HG03045 (cell line): ENCODE measurements around the gene MRPL1.

Experiments
- ATAC-seq: cut with Tn5 transposase; IDR thresholded peaks from one replicate; pipeline ENCODE4 v1.9.1; 2021; ENCODE audit warnings: mild to moderate bottlenecking, moderate library complexity; ENCODE audit not compliant: unreplicated experiment

The MRPL1 gene

DNA sequence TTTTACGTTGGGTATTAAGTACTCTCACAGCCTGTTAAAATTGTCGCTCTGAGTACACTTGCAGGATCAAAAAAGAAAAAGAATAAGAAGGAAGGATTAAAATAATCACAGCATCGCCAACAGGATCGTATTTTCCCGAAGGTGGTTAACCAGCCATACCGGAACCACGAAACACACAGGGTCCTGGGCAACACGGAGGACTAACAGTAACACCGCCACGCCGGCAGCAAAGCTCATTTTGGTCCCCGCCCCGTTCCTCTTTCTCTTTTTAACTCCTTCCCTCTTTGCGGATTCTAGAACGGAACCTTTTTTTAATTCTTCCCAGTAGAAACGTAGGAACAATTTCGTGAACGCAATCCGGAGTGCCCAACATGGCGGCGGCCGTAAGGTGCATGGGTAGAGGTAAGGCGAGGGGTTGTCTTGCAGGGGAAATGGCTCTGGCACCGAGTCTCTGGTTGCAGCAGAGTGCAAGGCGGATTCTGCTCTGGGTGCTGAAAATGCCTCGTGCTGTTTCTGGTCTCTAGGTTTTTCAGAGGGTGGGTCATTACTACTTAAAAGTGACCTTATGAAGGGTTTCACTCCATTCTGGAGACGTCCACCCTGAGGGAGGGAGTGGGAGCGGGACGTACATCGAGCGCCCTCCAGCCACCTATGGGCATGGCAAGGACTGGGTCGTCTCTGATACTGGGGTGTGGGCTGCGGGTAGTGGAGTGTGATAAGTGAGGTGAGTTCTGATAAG, at the start of gene MRPL1:
MRPL1 (plus strand) TSS at position 353 of the 739 bp plus-strand sequence; CDS start at position 372, 19 bp downstream.
- ATAC-seq = peak; percentile 86

DNA sequence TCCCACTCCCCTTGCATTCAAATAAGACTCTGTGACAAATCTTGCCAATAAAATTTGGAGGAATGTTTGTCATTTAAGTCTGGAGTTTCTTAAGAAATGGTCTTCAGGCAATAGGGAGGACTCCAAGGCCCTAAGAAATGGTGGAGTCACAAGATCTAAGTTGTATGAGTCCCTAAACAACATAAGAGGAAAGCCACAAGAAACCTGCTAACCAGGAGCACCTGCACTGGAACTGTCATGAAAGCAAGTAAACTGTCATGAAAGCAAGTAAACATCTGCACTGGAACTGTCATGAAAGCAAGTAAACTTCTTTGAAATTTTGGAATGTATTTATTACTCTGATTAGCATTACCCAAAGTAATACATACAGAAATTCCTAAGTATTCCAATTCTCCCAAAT, 47.0 kb upstream of the MRPL1 start:
- no peak for ATAC-seq

GRCh38 chr4:77816546-77816945, 46.1 kb upstream of the MRPL1 start:
- no peak for ATAC-seq

GRCh38 chr4:77817304-77818072, 45.1 kb upstream of the MRPL1 start:
- ATAC-seq = no peak

GRCh38 chr4:77818073-77818601, 44.5 kb upstream of the MRPL1 start:
- peak; percentile 20 for ATAC-seq

- ATAC-seq = peak; percentile 25
Observed at GRCh38 chr4:77818602-77819403, 43.8 kb upstream of the MRPL1 start, which contains the start of gene CNOT6L. TSS of gene CNOT6L (minus strand) at chr4:77819368. CDS start at chr4:77819308, 60 bp downstream.

- peak; percentile 30 for ATAC-seq
Observed at GRCh38 chr4:77819404-77819842, 43.2 kb upstream of the MRPL1 start.

DNA sequence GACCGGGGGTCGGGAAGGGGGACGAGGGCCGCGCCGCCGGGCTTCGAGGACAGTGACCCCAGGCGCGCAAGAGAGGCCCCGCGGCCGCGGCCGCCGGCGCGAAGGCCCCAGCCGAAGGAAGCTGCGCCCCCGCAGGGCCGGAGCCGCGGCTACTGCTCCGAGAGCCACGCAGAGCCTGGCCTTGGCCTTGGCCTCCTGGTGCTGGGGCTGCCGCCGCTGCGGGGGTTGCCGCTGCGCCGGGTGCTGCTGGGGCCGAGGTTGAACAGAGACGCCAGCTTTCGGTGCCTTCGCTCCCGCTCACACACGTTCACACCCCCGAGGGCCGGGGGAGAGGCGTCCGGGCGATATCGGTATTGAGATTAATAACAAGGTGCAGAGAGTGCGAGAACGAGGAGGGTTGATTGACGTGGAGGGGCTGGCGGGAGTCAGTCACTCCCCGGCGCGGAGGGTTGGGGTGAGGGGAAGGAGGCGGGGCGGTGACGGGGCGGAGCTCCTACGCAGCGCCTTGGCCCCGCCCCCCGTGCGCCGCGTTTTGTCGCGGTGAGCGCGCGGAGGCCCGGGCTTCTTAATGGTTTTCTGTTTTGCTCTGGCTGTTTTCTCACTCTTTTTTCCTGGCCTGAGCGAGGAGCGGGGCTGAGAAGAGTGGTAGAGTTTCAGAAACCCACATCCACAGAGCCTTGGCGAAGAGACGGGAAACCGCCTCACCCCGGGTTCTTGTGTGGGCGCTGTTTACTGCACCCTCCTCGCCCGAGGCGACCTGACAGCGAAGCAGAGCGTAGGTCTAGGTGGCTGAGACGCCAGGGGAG, 42.6 kb upstream of the MRPL1 start:
- peak; percentile 81 for ATAC-seq

GRCh38 chr4:77820649-77821561, 41.7 kb upstream of the MRPL1 start:
- ATAC-seq = no peak

GRCh38 chr4:77821775-77822174, 40.9 kb upstream of the MRPL1 start:
- ATAC-seq = no peak

DNA sequence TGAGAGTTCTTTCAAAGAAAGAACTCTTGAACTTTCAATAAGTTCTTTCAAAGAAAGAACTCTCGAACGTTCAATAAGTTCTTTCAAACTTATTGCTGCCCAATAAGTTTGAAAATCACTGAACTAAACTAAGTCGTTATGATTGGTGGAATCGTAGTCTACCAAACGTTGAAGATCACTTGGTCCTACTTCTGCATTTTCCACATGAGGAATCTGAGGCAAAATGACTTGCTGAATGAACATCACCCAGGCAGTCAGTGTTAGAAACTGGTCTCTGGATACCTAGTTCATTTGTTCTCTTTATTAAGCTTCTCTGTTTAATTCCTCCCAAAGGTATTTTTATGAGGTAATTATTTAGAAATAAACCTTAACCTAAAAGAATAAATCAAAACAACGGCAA, 36.4 kb upstream of the MRPL1 start:
- no peak for ATAC-seq

DNA sequence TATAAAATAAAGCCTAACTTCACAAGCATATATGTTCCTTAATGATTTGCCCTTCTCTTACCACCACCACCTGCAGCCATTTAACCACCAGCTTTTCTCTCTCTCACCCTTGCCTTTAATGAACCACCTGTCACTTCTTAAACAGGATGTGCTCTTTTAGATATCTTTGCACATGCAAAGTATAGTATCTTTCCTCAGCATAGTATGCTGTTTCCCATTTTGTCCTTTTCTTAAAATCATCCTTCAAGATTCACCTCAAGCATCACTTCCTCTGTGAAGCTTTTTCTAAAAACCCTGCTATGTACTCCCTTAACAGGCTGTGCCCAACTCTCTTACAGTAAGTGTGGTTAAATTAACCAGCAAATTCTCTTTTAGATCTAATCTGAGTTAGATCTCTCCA, 35.3 kb upstream of the MRPL1 start:
- no peak for ATAC-seq

DNA sequence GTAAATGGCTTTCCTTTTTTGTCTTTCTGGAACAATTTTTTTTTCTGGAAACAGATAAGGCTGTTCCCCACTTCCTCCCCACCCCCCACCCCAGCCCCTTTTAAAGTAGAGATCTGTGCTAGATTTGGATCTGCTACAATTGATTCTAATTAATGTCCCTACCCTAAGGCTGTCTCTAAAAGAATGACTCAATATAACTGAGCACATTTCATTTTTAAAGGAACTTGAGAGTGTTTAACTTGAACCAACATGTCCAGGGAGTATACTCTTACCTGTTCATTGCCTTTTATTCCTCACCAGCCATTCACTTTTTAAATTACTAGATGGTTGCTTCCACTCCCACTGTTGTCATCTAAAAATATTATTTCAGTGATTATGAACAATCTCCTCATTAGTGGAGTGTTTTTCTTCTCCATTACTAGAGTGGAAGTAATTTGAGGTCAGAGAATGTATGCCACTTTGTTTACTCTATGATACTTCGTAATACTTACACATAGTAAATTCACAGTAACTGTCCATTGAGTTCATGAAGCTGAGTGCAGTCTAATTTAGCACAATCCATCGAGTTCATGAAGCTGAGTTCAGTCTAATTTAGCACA, 29.4 kb upstream of the MRPL1 start:
- ATAC-seq = no peak

GRCh38 chr4:77834403-77834802, 28.2 kb upstream of the MRPL1 start:
- ATAC-seq = no peak

GRCh38 chr4:77843628-77844027, 19.0 kb upstream of the MRPL1 start:
- no peak for ATAC-seq

GRCh38 chr4:77844363-77844762, 18.3 kb upstream of the MRPL1 start:
- no peak for ATAC-seq

GRCh38 chr4:77845400-77845799, 17.2 kb upstream of the MRPL1 start:
- ATAC-seq = no peak

GRCh38 chr4:77845929-77846328, 16.7 kb upstream of the MRPL1 start:
- no peak for ATAC-seq

DNA sequence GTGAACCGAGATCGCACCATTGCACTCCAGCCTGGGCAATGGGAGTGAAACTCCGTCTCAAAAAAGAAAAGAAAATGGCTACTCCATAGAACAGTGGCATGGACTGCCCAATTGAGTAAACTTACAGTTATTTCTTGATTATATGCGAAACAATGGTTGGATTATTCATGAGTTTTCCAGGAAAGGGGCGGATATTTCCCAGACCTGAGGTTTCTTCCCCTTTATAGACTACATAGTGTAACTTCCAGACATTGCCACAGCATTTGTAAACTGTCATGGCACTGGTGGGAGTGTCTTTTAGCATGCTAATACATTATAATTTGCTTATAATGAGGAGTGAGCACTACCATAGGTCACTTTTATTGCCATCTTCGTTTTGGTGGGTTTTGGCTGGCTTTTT, 14.1 kb upstream of the MRPL1 start:
- no peak for ATAC-seq
